ENCODE results near the gene ATP11A. TPM values are rescaled to one million over a fixed set of nuclear protein-coding genes. Genes with fewer than 3 reads are reported as not detected.

Gene ATP11A
- total RNA-seq, 1 experiment from 2014 or later = 80.4 TPM

- no peaks in the 10 kb centered on the region for H3K27me3 ChIP-seq (ENCODE audit: insufficient read depth, low read length)
- no peak for ATAC-seq
- CTCF ChIA-PET = no interaction called here
- H3K9me3 ChIP-seq (ENCODE audit: control insufficient read depth in 1 of 2, insufficient read depth in 1 of 2, low read depth in 1 of 2, low read length in 2 of 2) = no peaks in the 10 kb centered on the region
- RAD21 ChIA-PET (ENCODE audit: low non-redundant PET in 1 of 2, low total read pairs in 2 of 2, uncharacterized antibody in 2 of 2, unreplicated experiment in 2 of 2) = no interaction called here
- no peaks in the 10 kb centered on the region for H3K9me2 ChIP-seq (ENCODE audit: insufficient read depth)
- no peak overlapping the region for H3K27ac ChIP-seq (ENCODE audit: low read depth, low read length)
- no peak overlapping the region for H3K4me2 ChIP-seq (ENCODE audit: low read length)
- no peaks in the 10 kb centered on the region for H4K20me1 ChIP-seq (ENCODE audit: insufficient read depth)
- H3K9ac ChIP-seq (ENCODE audit: low read length) = no peak overlapping the region
- POLR2A ChIA-PET = no interaction called here
- DNase-seq (ENCODE audit: low read depth, low spot score) = no peak
- H3K4me3 ChIP-seq (replicated peaks in 1 of 2; ENCODE audit: low read depth in 1 of 2, low read length in 2 of 2) = no peak overlapping the region
- TF ChIP-seq EGR1 (IDR thresholded peaks at IDR 0.05; ENCODE audit: low read depth) (no peak), ATF3 (IDR thresholded peaks at IDR 0.05) (no peak), ZNF274 (IDR thresholded peaks at IDR 0.05; ENCODE audit: low read depth, low read length) (no peak)
- TF ChIP-seq, protein P1, sequence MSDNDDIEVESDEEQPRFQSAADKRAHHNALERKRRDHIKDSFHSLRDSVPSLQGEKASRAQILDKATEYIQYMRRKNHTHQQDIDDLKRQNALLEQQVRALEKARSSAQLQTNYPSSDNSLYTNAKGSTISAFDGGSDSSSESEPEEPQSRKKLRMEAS (IDR thresholded peaks at IDR 0.05) = no peak
- H3K36me3 ChIP-seq (ENCODE audit: control insufficient read depth in 1 of 2, insufficient read depth in 2 of 2, low read length in 2 of 2) = no peaks in the 10 kb centered on the region
- no TSS peak for BruUV-seq (replicated peaks)
- intact Hi-C loops (cut with micrococcal nuclease) = no loop called here
- H2AFZ ChIP-seq (ENCODE audit: low read depth, low read length, poor library complexity, severe bottlenecking) = no peak overlapping the region
- no peaks in the 10 kb centered on the region for H3K79me2 ChIP-seq (ENCODE audit: insufficient read depth, low read length)
- H3K4me1 ChIP-seq (ENCODE audit: control insufficient read depth in 1 of 2, insufficient read depth in 2 of 2, low read length in 2 of 2) = no peaks in the 10 kb centered on the region
Measured at GRCh38 chr13:112918266-112918665, 228.4 kb downstream of the ATP11A start.

- Histone ChIP-seq H3K4me2 (ENCODE audit: low read length) (no peak overlapping the region), H3K4me1 (ENCODE audit: control insufficient read depth in 1 of 2, insufficient read depth in 2 of 2, low read length in 2 of 2) (no peaks in the 10 kb centered on the region), H3K9ac (ENCODE audit: low read length) (no peak overlapping the region), H3K4me3 (replicated peaks in 1 of 2; ENCODE audit: low read depth in 1 of 2, low read length in 2 of 2) (no peak overlapping the region), H2AFZ (ENCODE audit: low read depth, low read length, poor library complexity, severe bottlenecking) (no peak overlapping the region), H3K27me3 (ENCODE audit: insufficient read depth, low read length) (no peaks in the 10 kb centered on the region), H3K36me3 (ENCODE audit: control insufficient read depth in 1 of 2, insufficient read depth in 2 of 2, low read length in 2 of 2) (no peaks in the 10 kb centered on the region), H3K9me3 (ENCODE audit: control insufficient read depth in 1 of 2, insufficient read depth in 1 of 2, low read depth in 1 of 2, low read length in 2 of 2) (no peaks in the 10 kb centered on the region), H4K20me1 (ENCODE audit: insufficient read depth) (no peaks in the 10 kb centered on the region), H3K79me2 (ENCODE audit: insufficient read depth, low read length) (no peaks in the 10 kb centered on the region), H3K27ac (ENCODE audit: low read depth, low read length) (no peak overlapping the region), H3K9me2 (ENCODE audit: insufficient read depth) (no peaks in the 10 kb centered on the region)
- no TSS peak for BruUV-seq (replicated peaks)
- no peak for DNase-seq (ENCODE audit: low read depth, low spot score)
- intact Hi-C loops (cut with micrococcal nuclease) = no loop called here
- TF ChIP-seq CEBPB (IDR thresholded peaks at IDR 0.05; ENCODE audit: low read depth) (no peak), SRF (IDR thresholded peaks at IDR 0.05; ENCODE audit: low read depth) (no peak), TCF7L2 (IDR thresholded peaks at IDR 0.05; ENCODE audit: borderline replicate concordance, extremely low read depth, insufficient read depth, insufficient read length) (no peak), EGR1 (IDR thresholded peaks at IDR 0.05; ENCODE audit: low read depth) (no peak), JUND (IDR thresholded peaks at IDR 0.05) (no peak), SIN3A (IDR thresholded peaks at IDR 0.05; ENCODE audit: low read depth) (no peak), POLR2AphosphoS5 (IDR thresholded peaks at IDR 0.05; ENCODE audit: low read depth, low read length) (no peak)
- no peak for ATAC-seq
- RAD21 ChIA-PET (ENCODE audit: low non-redundant PET in 1 of 2, low total read pairs in 2 of 2, uncharacterized antibody in 2 of 2, unreplicated experiment in 2 of 2) = no interaction called here
- POLR2A ChIA-PET = no interaction called here
- CTCF ChIA-PET = no interaction called here
Measured at GRCh38 chr13:112918746-112919145, 228.9 kb downstream of the ATP11A start.

Data from HCT116 (cell line).